SU-DHL-6 (cell line): ENCODE results near the gene TCP11.

ENCODE experiments used
- H2AFZ ChIP-seq: fragments of 200-600 bp; sonication (generic); 2 replicates; pipeline ENCODE4 v1.6.1; 2014; ENCODE audit warnings: low read depth, mild to moderate bottlenecking, moderate library complexity, mixed read lengths, antibody characterized with exemption, low read length; ENCODE audit not compliant: severe bottlenecking
- H3F3A ChIP-seq: fragments of 200-600 bp; shearing (Covaris generic); 2 replicates; pipeline ENCODE4 v1.6.0; 2016; ENCODE audit warnings: antibody characterized with exemption, mild to moderate bottlenecking; ENCODE audit not compliant: insufficient read depth
- H3K27ac ChIP-seq: fragments of 200-600 bp; sonication (generic); 2 replicates; pipeline ENCODE4 v1.5.1; 2016; ENCODE audit warnings: low read depth, mild to moderate bottlenecking, low read length, moderate library complexity, mixed read lengths
- H3K27me3 ChIP-seq: fragments of 200-600 bp; sonication (generic), shearing (Covaris generic); 2 replicates; pipeline ENCODE4 v1.6.0; 2014; ENCODE audit warnings: mild to moderate bottlenecking, low read length
- H3K36me3 ChIP-seq: fragments of 200-600 bp; sonication (generic); 2 replicates; pipeline ENCODE4 v1.6.1; 2014; ENCODE audit warnings: mild to moderate bottlenecking, low read length, mixed read lengths
- H3K4me2 ChIP-seq: fragments of 300-600, 200-600 bp; shearing (Covaris generic), sonication (generic); 2 replicates; pipeline ENCODE4 v1.6.0; 2014; ENCODE audit warnings: low read length, low read depth, mild to moderate bottlenecking; ENCODE audit not compliant: poor library complexity, severe bottlenecking
- H3K4me3 ChIP-seq: fragments of 200-600 bp; sonication (generic); 2 replicates; pipeline ENCODE4 v1.5.1; 2014; ENCODE audit warnings: antibody characterized with exemption, low read length, mild to moderate bottlenecking, mixed read lengths; ENCODE audit not compliant: insufficient read depth, poor library complexity, severe bottlenecking
- H3K79me2 ChIP-seq: fragments of 200-600 bp; sonication (generic); 2 replicates; pipeline ENCODE4 v1.6.1; 2014; ENCODE audit warnings: mild to moderate bottlenecking, low read length, moderate library complexity; ENCODE audit not compliant: insufficient read depth
- H3K9ac ChIP-seq: fragments of 200-600 bp; sonication (generic); 2 replicates; pipeline ENCODE4 v1.7.0; 2014; ENCODE audit warnings: mild to moderate bottlenecking, low read length
- H3K9me2 ChIP-seq: fragments of 200-600 bp; sonication (generic); replicated peaks from 2 replicates; pipeline ENCODE4 v1.6.1; 2014; ENCODE audit warnings: low read length; ENCODE audit not compliant: insufficient read depth
- H3K9me3 ChIP-seq: fragments of 200-600 bp; sonication (generic); 2 replicates; pipeline ENCODE4 v1.6.1; 2014; ENCODE audit warnings: low read length, mixed read lengths; ENCODE audit not compliant: insufficient read depth
- H4K20me1 ChIP-seq: fragments of 200-600 bp; sonication (generic); 2 replicates; pipeline ENCODE4 v1.6.1; 2014; ENCODE audit warnings: low read depth, mild to moderate bottlenecking, antibody characterized with exemption, low read length, moderate library complexity, mixed read lengths
- EZH2phosphoT487 ChIP-seq: fragments of 200-600 bp; sonication (generic), shearing (Covaris generic); conservative IDR thresholded peaks from 2 replicates; pipeline ENCODE4 v1.6.1; 2018; ENCODE audit warnings: mild to moderate bottlenecking, antibody characterized with exemption, low read length, moderate library complexity, mixed read lengths
- TF ChIP-seq, protein P1 (sequence below): fragments of 200-600 bp; sonication (generic); IDR thresholded peaks from one replicate; pipeline ENCODE4 v1.5.1; 2017; ENCODE audit warnings: antibody characterized with exemption, mild to moderate bottlenecking, low read length, moderate library complexity; ENCODE audit not compliant: insufficient read depth, poor library complexity, severe bottlenecking

TCP11 gene

DNA sequence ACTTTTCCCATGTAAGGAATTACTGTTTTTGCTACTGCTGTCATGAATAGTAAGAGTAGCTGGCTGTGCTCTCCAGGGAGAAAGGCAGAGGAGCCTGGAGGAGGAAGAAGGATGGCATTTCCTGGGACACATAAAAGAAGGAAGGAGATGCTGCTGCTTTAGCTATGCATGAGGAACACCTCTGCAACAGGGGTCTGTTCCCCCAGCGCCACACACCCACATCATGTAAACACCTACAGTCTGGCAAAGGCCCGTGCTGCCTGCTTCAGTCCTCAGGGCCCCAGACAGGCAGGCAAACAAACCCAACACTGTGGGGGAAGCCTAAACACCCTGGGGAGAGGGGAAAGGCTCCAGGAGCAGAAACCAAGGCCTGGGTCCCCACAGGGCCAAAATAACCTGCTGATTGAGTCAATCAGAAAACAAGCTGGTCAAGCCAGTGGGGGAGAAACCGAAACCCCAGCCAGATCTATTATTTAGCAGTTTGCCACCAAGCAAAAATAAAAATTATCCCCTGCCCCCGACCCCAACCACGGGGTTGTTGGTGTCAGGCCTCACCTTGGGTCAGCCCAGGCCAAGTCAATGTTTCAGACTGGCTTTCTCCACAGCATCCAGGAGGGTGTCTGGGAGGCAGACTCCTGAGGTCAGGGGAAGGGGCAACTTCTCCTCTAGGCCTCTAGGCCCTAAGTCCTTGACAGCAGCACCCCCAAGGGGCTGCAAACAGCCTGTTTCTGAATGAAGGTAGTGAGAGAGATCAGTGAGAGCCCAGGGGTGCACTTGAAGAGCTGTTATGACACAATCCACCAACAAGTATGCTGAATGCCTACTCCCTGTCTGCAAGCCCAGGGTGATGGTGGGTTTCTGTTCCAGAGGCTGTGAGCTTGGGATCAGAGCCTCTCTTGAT, 38.0 kb upstream of the TCP11 start:
- Histone ChIP-seq H3K27me3 (no peaks in the 10 kb centered on the region), H4K20me1 (no peaks in the 10 kb centered on the region), H3K4me2 (no peak overlapping the region), H3K9me2 (no peaks in the 10 kb centered on the region), H3K36me3 (no peaks in the 10 kb centered on the region), H3K27ac (no peak overlapping the region), H2AFZ (no peak overlapping the region), H3K9ac (no peak overlapping the region), H3K4me3 (no peak overlapping the region), H3F3A (no peaks in the 10 kb centered on the region), H3K9me3 (no peaks in the 10 kb centered on the region), H3K79me2 (no peaks in the 10 kb centered on the region)
- no peak for TF ChIP-seq EZH2phosphoT487
- TF ChIP-seq, protein P1, sequence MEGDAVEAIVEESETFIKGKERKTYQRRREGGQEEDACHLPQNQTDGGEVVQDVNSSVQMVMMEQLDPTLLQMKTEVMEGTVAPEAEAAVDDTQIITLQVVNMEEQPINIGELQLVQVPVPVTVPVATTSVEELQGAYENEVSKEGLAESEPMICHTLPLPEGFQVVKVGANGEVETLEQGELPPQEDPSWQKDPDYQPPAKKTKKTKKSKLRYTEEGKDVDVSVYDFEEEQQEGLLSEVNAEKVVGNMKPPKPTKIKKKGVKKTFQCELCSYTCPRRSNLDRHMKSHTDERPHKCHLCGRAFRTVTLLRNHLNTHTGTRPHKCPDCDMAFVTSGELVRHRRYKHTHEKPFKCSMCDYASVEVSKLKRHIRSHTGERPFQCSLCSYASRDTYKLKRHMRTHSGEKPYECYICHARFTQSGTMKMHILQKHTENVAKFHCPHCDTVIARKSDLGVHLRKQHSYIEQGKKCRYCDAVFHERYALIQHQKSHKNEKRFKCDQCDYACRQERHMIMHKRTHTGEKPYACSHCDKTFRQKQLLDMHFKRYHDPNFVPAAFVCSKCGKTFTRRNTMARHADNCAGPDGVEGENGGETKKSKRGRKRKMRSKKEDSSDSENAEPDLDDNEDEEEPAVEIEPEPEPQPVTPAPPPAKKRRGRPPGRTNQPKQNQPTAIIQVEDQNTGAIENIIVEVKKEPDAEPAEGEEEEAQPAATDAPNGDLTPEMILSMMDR, result no peak

DNA sequence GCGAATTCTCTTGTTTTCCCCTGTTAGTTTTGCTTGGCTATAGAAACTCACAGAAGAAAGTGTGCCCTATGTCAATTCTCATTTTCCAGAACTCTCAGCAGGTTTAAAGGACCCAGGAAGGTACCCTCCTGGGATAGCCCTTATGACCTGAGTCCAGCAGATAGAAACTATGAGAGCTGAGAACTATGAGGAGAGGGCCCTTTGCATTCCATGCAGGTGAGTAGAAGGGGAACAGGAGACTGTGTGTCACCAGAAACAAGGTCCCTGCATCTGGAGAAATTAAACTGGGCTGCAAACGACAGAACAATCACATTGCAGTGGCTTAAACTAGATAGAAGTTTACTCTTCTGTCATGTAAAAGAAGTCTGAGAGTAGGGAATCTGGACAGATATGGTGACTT, 36.9 kb upstream of the TCP11 start:
- no peak overlapping the region for H3K9ac ChIP-seq

DNA sequence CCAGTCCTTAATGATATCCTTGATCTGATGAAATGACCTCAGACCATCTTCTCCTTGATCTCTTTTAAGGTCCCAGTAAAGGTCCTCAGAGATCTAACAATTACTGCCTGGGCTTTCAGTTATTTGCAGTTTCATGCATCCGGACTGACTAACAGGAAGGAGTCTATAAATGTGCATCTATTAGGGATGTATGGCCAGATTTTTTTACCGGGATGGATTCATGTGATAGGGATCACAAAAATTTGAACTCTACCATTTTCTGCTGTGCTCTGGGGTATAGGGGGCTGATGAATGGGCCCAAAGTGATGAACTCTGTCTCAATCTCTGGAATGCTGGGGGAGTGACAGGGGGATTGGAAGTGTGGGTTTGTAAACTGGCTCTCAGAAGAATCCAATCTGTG, 36.5 kb upstream of the TCP11 start:
- no peak overlapping the region for H3K9ac ChIP-seq
- no peak overlapping the region for H2AFZ ChIP-seq
- no peaks in the 10 kb centered on the region for H3K79me2 ChIP-seq
- H3K4me2 ChIP-seq, result no peak overlapping the region
- no peaks in the 10 kb centered on the region for H3F3A ChIP-seq
- no peak for TF ChIP-seq EZH2phosphoT487
- TF ChIP-seq, protein P1, result no peak
- no peaks in the 10 kb centered on the region for H4K20me1 ChIP-seq
- no peak overlapping the region for H3K27ac ChIP-seq
- no peaks in the 10 kb centered on the region for H3K36me3 ChIP-seq
- H3K9me3 ChIP-seq, result no peaks in the 10 kb centered on the region
- H3K9me2 ChIP-seq, result no peaks in the 10 kb centered on the region
- H3K27me3 ChIP-seq, result no peaks in the 10 kb centered on the region
- no peak overlapping the region for H3K4me3 ChIP-seq

More for the DNA sequence above, 36.9 kb upstream of the TCP11 start:
- Histone ChIP-seq H3K4me3 (no peak overlapping the region), H4K20me1 (no peaks in the 10 kb centered on the region), H3K9me3 (no peaks in the 10 kb centered on the region), H3K27ac (no peak overlapping the region), H2AFZ (no peak overlapping the region), H3K27me3 (no peaks in the 10 kb centered on the region), H3K4me2 (no peak overlapping the region), H3F3A (no peaks in the 10 kb centered on the region), H3K36me3 (no peaks in the 10 kb centered on the region), H3K79me2 (no peaks in the 10 kb centered on the region), H3K9me2 (no peaks in the 10 kb centered on the region)
- TF ChIP-seq EZH2phosphoT487, result no peak
- TF ChIP-seq, protein P1, result no peak
